Uterus (tissue), 4 donors: Measurements from ENCODE around the gene NUDT13. TPM values are rescaled to one million over a fixed set of nuclear protein-coding genes. Genes with fewer than 3 reads are reported as not detected.
"Not testable (repeated sequence)": the region's sequence is repeated elsewhere in the genome, so short reads cannot be mapped to it uniquely, and the experiment has no call there.

Experiments used
- DNase-seq, 2 donors: peaks; one replicate each; pipeline ENCODE4 v3.0.0-alpha.2; 2019 to 2020
- H3K27ac ChIP-seq, 2 donors: fragments of 200-600 bp; sonication (generic); 1 replicate in 1 of 2; 2 replicates in 1 of 2; pipeline ENCODE4 v1.5.1; 2016 to 2018
- H3K27me3 ChIP-seq, 2 donors: fragments of 200-600 bp; sonication (generic); one replicate each; pipeline ENCODE4 v1.5.1; 2018 to 2019; ENCODE audit warnings: control low read depth in 1 of 2
- H3K36me3 ChIP-seq, 2 donors: fragments of 200-600 bp; sonication (generic); one replicate each; pipeline ENCODE4 v1.5.1; 2019; ENCODE audit warnings: control low read depth in 1 of 2
- H3K4me1 ChIP-seq, 2 donors: fragments of 200-600 bp; sonication (generic); one replicate each; pipeline ENCODE4 v1.5.1; 2018 to 2019; ENCODE audit warnings: control low read depth in 1 of 2
- H3K4me3 ChIP-seq, 2 donors: fragments of 200-600 bp; sonication (generic); 1 replicate in 1 of 2; 2 replicates in 1 of 2; pipeline ENCODE4 v1.5.1; 2018 to 2019; ENCODE audit warnings: mild to moderate bottlenecking in 1 of 2
- H3K9me3 ChIP-seq, 2 donors: fragments of 200-600 bp; sonication (generic); one replicate each; pipeline ENCODE4 v1.5.1; 2019; ENCODE audit warnings: control low read depth in 1 of 2
- CTCF ChIP-seq, 4 experiments: fragments of 200-600 bp in 2 of 4; fragments of 450-650 bp in 2 of 4; sonication (generic) in 2 of 4; IDR thresholded peaks; one replicate each; pipeline ENCODE4 v1.5.1; 2016 to 2019; ENCODE audit warnings: antibody characterized with exemption in 4 of 4, mild to moderate bottlenecking in 2 of 4, moderate library complexity in 1 of 4
- POLR2A ChIP-seq, 2 donors: fragments of 450-650 bp; IDR thresholded peaks; one replicate each; pipeline ENCODE4 v1.6.1; 2016; ENCODE audit warnings: antibody characterized with exemption in 2 of 2, mild to moderate bottlenecking in 1 of 2, moderate library complexity in 1 of 2
- intact Hi-C: fragments of 100-400 bp; cut with DNase I; formaldehyde crosslinking; loops from one replicate; pipeline ENCODE4 v1.15.1; 2023; ENCODE audit warnings: low total_unique reads
- total RNA-seq, 4 donors: library from RNA; depleted of rRNA in 3 of 4; stranded (reverse); fragments of >200 nt in 3 of 4; gene quantifications; one replicate each; pipeline versions ENCODE4 v1.1.0 to v1.2.4, GENCODE V29; 2014 to 2023
- donor health status: DM: yes; HTN: yes; CAD: no.

Gene NUDT13
- total RNA-seq, 4 donors from 2014 or later, result 0.51 to 1.8 (median 1.1) TPM; not detected in 1

- Histone ChIP-seq H3K27me3 (no peaks in the 10 kb centered on the region), H3K36me3 (no peaks in the 10 kb centered on the region), H3K9me3 (no peaks in the 10 kb centered on the region), H3K4me3 (no peak overlapping the region), H3K4me1 (no peaks in the 10 kb centered on the region), H3K27ac (no peak overlapping the region)
- intact Hi-C loops, result no loop called here
- DNase-seq, result no peak
- TF ChIP-seq POLR2A (IDR thresholded peaks at IDR 0.05), result no peak
- no peak for TF ChIP-seq CTCF (IDR thresholded peaks at IDR 0.05)
Observed at GRCh38 chr10:73134727-73135126, 24.5 kb downstream of the NUDT13 start.

DNA sequence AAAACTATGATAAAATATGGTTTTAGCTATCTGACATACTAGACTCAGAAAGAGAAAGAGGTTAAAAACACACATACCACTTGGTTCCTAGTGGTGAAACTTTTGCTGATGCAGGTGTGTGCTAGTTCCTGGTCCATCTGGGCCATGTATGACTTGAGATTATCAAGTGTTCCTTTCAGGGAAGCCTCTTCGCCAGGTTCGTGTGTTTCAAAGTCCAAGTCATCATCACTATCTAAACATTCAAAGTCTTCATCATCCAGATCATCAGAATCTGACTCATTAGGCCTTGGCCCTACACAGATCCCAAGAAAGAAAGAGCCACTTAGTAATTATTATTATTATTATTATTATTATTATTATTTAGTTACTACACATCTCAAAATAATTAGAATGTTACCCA is 26.4 kb downstream of the NUDT13 start:
- no peak for TF ChIP-seq POLR2A (IDR thresholded peaks at IDR 0.05)
- no peak for TF ChIP-seq CTCF (IDR thresholded peaks at IDR 0.05)

GRCh38 chr10:73139251-73139650 is 29.0 kb downstream of the NUDT13 start:
- no peaks in the 10 kb centered on the region for H3K36me3 ChIP-seq
- H3K4me3 ChIP-seq, result no peak overlapping the region
- H3K4me1 ChIP-seq, result no peaks in the 10 kb centered on the region
- no peaks in the 10 kb centered on the region for H3K27me3 ChIP-seq
- TF ChIP-seq CTCF (IDR thresholded peaks at IDR 0.05), result no peak
- TF ChIP-seq POLR2A (IDR thresholded peaks at IDR 0.05), result no peak
- DNase-seq, result no peak
- intact Hi-C loops, result no loop called here
- no peaks in the 10 kb centered on the region for H3K9me3 ChIP-seq
- no peak overlapping the region for H3K27ac ChIP-seq

More for the DNA sequence above, 26.4 kb downstream of the NUDT13 start:
- Histone ChIP-seq H3K27ac (no peak overlapping the region), H3K9me3 (no peaks in the 10 kb centered on the region), H3K4me1 (no peaks in the 10 kb centered on the region), H3K27me3 (no peaks in the 10 kb centered on the region), H3K36me3 (no peaks in the 10 kb centered on the region), H3K4me3 (no peak overlapping the region)
- no peak for DNase-seq
- intact Hi-C loops, result no loop called here

DNA sequence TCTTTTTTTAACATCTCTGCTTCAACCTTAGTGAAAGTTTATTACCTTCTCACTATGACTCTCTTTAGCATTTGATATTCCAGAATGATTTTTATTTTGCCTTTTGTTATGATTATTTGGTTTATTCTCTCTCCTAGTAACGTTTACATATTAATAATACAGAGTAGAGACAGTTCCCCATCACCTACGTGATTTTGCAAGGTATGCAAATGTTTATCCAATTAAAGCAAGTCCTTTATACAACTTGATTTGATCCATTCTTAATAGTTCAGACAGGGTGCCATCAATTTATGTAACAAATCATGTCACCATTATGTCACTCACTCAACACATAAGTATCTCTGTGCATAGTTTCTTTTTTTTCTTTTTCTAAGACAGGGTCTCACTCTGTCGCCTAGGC is 31.3 kb downstream of the NUDT13 start:
- no peaks in the 10 kb centered on the region for H3K27me3 ChIP-seq
- no peak overlapping the region for H3K4me3 ChIP-seq
- no peaks in the 10 kb centered on the region for H3K36me3 ChIP-seq
- TF ChIP-seq POLR2A (IDR thresholded peaks at IDR 0.05) (no peak), CTCF (IDR thresholded peaks at IDR 0.05) (no peak)
- H3K4me1 ChIP-seq, result no peaks in the 10 kb centered on the region
- intact Hi-C loops, result no loop called here
- no peak overlapping the region for H3K27ac ChIP-seq
- no peaks in the 10 kb centered on the region for H3K9me3 ChIP-seq
- no peak for DNase-seq

- H3K36me3 ChIP-seq, H3K4me3 ChIP-seq, H3K9me3 ChIP-seq, intact Hi-C loops, H3K27ac ChIP-seq, H3K27me3 ChIP-seq, DNase-seq, H3K4me1 ChIP-seq: not testable (repeated sequence)
Observed at GRCh38 chr10:73150633-73151413, 40.6 kb downstream of the NUDT13 start.
